GM12801 (cell line): ENCODE results near the gene FAM120A.

ENCODE experiments used
- CTCF ChIP-seq: IDR thresholded peaks from one replicate; pipeline ENCODE4 v1.5.1; 2011; ENCODE audit warnings: control low read depth; ENCODE audit not compliant: insufficient read length; ENCODE audit errors: extremely low read depth

The FAM120A gene

GRCh38 chr9:93500571-93501298 lies 49.2 kb downstream of the FAM120A start:
- no peak for TF ChIP-seq CTCF

GRCh38 chr9:93501406-93501805 lies 49.9 kb downstream of the FAM120A start:
- no peak for TF ChIP-seq CTCF

GRCh38 chr9:93503381-93503780 lies 51.9 kb downstream of the FAM120A start:
- TF ChIP-seq CTCF = no peak

DNA sequence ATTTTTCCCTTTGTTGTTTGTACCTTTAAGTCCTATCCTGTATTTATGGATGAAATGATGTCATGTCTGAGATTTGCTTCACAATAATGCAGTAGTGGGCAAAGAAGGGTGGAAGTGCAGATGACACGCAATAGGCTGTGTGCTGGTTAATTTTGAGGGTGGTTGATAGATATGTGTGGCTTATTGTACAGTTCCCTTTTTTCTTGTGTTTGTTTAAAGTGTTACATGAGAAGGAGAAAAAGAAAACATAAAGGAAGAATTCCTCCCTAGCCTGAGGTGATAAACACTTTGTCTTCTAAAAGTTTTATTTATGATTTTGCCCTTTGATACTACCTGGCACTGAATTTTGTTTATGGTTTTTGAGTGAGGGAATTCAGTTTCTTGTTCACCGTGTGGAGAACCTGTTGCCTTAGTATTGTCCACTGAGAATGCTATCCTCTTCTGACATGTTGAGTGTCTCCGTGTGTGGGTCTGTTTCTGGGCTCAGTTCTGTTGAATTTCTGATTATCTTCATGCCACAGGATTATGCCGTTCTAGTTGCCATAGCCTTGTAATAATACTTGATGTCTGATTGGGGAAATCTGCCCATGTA lies 54.2 kb downstream of the FAM120A start:
- TF ChIP-seq CTCF = no peak

GRCh38 chr9:93507768-93508167 lies 56.3 kb downstream of the FAM120A start:
- no peak for TF ChIP-seq CTCF

DNA sequence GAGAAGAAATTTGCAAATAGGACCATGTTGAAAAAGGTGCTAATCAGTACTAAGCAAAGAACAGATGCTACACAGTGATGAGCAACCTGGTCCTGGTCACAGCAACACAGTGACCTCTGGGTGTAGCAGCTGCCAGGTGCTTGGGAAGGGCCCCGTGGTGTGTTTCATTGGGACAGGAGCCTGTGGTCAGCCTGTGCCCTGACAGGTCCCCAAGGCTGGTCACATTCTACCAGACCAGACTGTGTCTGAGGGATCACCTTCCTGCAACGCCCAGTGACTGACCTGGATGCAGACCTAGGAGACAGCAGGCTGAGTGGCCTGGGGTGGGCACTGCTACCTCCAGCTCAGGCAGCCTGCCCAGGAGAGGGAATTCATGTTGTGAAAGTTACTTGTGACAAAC lies 56.7 kb downstream of the FAM120A start:
- TF ChIP-seq CTCF = no peak

- TF ChIP-seq CTCF = no peak
Observed at GRCh38 chr9:93509084-93509483, 57.6 kb downstream of the FAM120A start.
